ENCODE data around the gene TRAK1.

Gene TRAK1

GRCh38 chr3:42127226-42127625 lies 36.1 kb downstream of the TRAK1 start:
- DNase-seq, result no peak

GRCh38 chr3:42128526-42128925 lies 37.4 kb downstream of the TRAK1 start:
- DNase-seq, result no peak

DNA sequence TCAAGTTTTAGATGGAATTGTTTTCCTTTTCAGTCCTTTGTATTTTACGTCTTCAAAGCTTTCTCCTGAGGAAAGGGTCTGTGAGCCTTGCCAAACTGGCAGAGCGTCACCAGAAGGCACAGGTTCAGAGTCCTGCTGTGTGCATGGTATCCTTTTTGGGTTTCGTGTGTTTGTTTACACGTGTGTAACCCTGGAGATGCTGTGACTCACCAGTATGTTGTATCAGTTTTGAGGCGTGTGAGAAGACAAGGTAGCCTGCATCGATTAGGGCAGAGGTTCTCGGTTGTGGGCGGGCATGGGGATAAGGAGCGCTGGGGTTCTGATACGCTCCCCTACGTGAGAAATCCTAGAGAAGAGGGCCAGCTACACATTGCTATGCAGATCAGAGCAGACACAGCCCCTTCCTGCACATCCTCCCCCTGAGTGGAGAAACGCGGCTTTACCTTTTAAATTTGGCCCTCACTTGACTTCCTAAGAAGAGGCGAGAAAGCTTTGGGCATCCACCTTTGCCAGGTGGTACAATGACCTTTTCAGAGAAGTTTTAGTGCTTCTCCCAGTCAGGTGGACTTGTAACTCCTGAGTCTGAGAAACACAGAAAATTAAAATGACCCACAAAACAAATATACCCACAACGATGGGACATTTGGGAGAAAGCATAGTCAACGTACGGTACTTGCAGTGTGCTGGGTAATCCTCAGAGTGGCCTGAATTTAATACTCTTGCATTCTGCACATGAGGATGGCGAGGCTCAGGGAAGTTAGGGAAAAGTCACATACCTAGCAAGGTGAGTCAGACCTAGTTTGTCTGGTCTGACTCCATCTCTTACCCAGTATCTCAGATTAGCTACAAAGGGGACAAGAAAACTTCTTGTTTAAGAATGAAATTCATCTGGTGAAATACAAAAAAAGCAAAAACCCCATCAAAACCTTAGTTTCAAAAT lies 38.1 kb downstream of the TRAK1 start:
- no peak for DNase-seq

GRCh38 chr3:42130007-42130328 lies 38.8 kb downstream of the TRAK1 start:
- DNase-seq, result no peak

GRCh38 chr3:42130329-42131070 lies 39.3 kb downstream of the TRAK1 start:
- no peak for DNase-seq

GRCh38 chr3:42133500-42134298 lies 42.5 kb downstream of the TRAK1 start:
- DNase-seq, result no peak

GRCh38 chr3:42134867-42135464 lies 43.8 kb downstream of the TRAK1 start:
- no peak for DNase-seq

DNA sequence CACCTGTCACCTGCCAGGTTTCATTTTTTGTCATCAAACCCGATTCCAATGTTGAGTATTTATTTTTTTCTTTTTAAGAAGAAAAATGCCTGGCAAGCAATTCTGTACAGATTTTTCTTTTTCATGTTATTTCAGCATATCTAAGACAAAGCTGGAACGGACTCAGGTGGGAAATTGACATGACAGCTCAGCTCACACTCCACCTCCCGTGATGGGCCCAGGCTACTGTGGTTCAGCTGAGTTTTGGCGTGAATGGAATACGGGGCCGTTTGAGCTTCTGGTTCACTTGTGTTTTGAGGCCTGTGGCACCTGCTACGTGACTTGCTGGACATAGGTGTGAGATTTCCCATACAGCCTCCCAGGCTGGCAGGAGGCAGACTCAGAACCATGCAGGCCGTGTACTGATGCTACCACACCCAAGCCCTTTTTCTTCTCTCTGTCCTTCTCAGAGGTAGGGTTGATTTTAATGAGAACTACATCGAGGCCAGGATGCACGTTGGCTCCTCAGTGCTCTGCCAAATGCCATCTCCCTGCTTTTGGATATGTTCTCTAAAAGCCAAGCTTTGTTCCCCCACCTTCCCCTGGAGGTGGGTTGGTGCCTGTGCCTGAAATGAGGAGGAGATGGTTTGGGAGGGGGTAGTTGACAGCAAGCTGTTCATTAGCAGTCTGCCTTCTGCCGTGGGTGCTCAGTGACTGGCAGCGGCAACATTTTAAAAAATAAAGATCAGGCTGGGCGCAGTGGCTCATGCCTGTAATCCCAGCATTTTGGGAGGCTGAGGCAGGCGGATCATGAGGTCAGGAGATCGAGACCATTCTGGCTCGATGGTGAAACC lies 48.7 kb downstream of the TRAK1 start:
- DNase-seq, result no peak

DNA sequence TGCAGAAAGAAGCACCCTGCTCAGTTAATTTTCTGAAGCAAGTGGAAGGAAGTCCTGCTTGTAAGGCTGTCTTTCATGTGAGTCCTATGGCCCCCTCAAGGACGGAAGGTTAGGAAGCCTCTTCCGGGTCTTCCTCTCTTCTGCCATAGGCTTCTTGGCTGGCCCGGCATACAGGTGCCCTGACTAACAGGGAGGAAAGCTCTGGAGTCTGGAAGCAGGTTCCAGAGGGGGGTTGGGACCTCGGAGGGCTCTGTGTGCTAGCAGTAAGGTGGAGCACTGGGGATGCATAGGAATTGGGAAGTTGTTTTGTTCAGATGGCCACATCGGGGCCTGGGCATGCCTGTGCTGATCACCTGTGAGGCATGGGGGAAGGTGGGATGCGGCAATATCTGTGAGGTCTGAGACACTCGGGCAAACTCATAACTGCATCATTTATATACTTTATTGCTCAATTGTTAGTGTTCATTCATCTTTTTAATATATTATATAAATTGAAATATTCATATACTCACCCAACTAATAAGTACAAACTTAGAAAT lies 49.6 kb downstream of the TRAK1 start:
- DNase-seq, result no peak

- DNase-seq, result no peak
Observed at GRCh38 chr3:42143440-42143839, 52.3 kb downstream of the TRAK1 start.

DNA sequence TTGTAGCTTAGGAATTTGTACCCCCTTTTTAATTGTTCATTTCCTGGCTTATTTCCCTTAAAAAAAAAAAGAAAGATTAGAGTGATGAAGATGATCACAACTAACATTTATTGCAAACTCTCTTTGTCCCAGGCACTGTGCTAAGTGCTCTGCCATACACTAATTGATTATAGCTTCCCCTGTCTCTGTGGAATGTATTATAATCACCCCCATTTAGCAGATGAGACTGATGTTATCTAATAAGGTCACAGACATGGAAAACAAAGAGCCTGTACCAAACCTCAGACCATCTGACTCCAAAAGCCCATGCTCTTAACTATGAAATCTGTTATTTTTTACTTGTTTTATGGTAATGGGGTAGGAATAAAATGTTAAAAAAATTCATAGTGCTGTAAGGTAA lies 53.1 kb downstream of the TRAK1 start:
- DNase-seq, result no peak

DNA sequence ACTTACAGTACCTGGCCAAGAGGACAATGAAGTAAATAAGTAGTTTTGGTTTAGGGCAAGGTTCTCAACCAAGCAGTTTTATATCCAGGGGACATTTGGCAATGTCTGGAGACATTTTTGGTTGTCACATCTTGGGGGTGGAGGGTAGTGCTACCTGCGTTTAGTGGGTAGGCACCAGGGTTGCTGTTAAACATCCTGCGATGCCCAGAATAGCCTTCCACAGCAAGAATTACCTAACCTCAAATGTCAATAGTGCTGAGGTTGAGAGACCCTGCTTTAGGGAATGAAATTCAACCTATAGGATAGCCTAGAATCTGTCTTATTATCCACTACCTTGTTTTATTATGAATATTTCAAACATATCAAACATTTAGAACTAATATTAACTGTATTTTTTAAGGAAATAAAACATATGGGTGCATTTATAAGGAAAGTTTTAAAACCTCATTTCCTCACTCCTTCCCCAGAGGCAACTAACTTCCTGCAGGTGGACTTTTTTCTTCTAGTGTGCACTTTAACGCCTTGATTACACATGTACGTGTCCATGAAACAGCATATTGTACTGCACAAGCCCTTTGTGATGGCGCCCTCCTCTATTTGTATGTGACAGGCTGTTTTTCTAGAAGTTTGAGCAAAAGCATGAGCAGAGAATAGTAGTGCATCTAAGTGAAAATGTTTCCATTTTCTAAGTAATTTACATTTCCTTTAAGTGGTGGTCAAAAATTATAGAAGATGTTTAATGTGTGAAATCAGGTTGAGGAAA lies 57.1 kb downstream of the TRAK1 start:
- no peak for DNase-seq

GRCh38 chr3:42148982-42149432 lies 57.9 kb downstream of the TRAK1 start:
- no peak for DNase-seq

GRCh38 chr3:42149532-42149931 lies 58.4 kb downstream of the TRAK1 start:
- DNase-seq, result no peak

DNA sequence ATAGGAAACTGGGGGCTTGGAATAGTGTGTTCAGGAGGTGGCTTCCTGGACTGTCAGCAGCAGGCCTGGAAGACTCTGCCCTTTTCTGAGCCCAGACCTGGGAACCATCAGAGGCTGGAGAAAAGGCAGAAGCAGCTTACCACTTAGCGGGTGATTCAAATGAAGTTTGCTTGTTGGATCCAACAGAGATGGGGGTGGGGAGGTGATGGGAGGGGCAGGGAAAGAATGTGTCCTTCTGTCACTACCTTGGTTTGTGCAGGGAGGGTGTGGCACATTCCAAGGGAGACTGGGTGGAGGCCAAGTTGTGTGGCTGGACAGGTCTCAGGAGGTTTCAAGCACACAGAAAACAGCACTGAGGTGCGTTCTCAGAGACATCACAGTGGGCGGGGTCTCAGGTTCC lies 58.8 kb downstream of the TRAK1 start:
- DNase-seq, result no peak

GRCh38 chr3:42151596-42152168 lies 60.5 kb downstream of the TRAK1 start:
- no peak for DNase-seq

DNA sequence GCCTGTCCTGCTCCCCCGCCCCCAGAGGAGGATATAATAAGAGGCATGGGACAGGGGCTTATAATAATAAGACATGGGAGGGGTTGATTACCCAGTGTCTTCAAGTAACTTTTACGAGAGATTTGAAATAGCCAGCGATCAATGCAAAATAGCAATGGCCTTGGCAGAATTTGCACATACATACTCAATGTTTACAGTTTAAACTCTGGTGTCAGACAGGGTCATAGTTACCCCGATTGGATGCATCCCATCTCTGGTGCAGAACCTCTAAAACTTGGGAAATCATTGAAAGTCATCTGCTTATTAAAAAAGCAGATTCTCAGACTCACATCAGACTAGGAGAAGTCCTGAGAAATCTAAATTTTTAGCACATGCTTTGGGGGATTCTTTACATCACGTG lies 61.0 kb downstream of the TRAK1 start:
- no peak for DNase-seq

DNA sequence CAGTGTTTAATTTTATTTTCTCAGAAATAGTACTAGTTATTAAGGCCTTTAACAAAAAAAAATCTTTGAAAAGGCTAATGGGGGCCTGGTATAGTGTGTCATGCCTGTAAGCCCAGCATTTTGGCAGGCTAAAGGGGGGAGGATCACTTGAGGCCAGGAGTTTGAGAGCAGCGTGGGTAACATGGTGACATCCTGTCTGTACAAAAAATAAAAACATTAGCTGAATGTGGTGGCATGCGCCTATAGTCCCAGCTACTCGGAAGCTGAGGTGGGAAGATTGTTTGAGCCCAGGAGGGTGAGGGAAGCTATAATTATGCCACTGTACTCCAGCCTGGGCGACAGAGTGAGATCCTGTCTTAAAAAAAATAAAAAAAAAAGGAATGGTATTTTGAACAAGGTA lies 61.9 kb downstream of the TRAK1 start:
- DNase-seq, result no peak

- no peak for DNase-seq
Observed at GRCh38 chr3:42157540-42158538, 66.7 kb downstream of the TRAK1 start.
